Cardiac fibroblast (primary cell): ENCODE measurements around the gene FMNL2.

Experiments
- DNase-seq, 2 donors: peaks; one replicate each; pipeline versions ENCODE4 v3.0.0 to v3.0.0-alpha.2; 2010; ENCODE audit warnings: low read depth in 2 of 2
- H3K4me3 ChIP-seq, 2 donors: replicated peaks in 1 of 2; 1 replicate in 1 of 2; 2 replicates in 1 of 2; pipeline ENCODE4 v1.5.1; 2011; ENCODE audit warnings: low read depth in 2 of 2, low read length in 2 of 2, mild to moderate bottlenecking in 2 of 2, moderate library complexity in 1 of 2
- CTCF ChIP-seq: IDR thresholded peaks from one replicate; pipeline ENCODE4 v1.5.1; 2011; ENCODE audit warnings: low read depth, mild to moderate bottlenecking, low read length, inconsistent platforms

FMNL2 gene

GRCh38 chr2:152696476-152696875, 361.5 kb downstream of the FMNL2 start:
- H3K4me3 ChIP-seq, result no peak overlapping the region
- no peak for DNase-seq
- TF ChIP-seq CTCF, result no peak
